Muscle layer of duodenum (tissue), 2 donors: ENCODE data around the gene EXTL2.

ENCODE experiments used
- H3K27ac ChIP-seq: one replicate; pipeline ENCODE4 v1.7.0; 2013; ENCODE audit warnings: mild to moderate bottlenecking, low read length
- H3K27me3 ChIP-seq: one replicate; pipeline ENCODE4 v1.7.0; 2013; ENCODE audit warnings: low read depth, mild to moderate bottlenecking, control low read depth, low read length
- H3K36me3 ChIP-seq, 2 donors: one replicate each; pipeline ENCODE4 v1.7.0; 2013; ENCODE audit warnings: low read length in 2 of 2, control low read depth in 1 of 2, mild to moderate bottlenecking in 1 of 2; ENCODE audit not compliant: insufficient read depth in 2 of 2, control insufficient read depth in 1 of 2
- H3K4me1 ChIP-seq, 2 donors: one replicate each; pipeline ENCODE4 v1.7.0; 2013; ENCODE audit warnings: low read length in 2 of 2, mild to moderate bottlenecking in 2 of 2, control low read depth in 1 of 2, moderate library complexity in 1 of 2; ENCODE audit not compliant: insufficient read depth in 2 of 2, control insufficient read depth in 1 of 2
- H3K4me3 ChIP-seq, 2 donors: one replicate each; pipeline ENCODE4 v1.7.0; 2013; ENCODE audit warnings: low read length in 2 of 2, low read depth in 1 of 2, mild to moderate bottlenecking in 1 of 2
- H3K9me3 ChIP-seq, 2 donors: one replicate each; pipeline ENCODE4 v1.7.0; 2013; ENCODE audit warnings: low read length in 2 of 2, control low read depth in 1 of 2, mild to moderate bottlenecking in 1 of 2; ENCODE audit not compliant: control insufficient read depth in 1 of 2
- donor health status: healthy.

EXTL2 gene

DNA sequence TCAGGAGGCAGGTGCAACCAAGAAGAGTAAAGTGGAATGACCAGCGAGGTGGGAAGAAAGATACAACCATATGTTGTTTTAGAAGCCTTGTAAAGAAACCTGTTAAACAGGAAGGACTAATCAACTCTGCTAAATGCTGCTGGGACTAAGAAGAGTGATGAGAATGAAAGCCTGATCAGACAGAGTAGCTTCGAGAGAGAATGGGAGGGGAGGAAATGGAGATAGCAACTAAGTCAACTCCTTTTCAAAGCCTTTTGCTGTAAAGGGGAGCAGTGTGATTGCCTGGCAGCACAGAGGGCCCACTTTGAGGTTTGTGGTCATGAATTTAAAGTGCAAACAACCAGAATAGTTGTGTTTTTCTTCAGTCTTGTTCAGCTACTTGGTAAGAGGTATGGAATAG is 32.6 kb upstream of the EXTL2 start:
- H3K36me3 ChIP-seq, result peaks cover 0 to 16% of the 10 kb centered on the region in 2 donors
- H3K27ac ChIP-seq, result no peak overlapping the region

DNA sequence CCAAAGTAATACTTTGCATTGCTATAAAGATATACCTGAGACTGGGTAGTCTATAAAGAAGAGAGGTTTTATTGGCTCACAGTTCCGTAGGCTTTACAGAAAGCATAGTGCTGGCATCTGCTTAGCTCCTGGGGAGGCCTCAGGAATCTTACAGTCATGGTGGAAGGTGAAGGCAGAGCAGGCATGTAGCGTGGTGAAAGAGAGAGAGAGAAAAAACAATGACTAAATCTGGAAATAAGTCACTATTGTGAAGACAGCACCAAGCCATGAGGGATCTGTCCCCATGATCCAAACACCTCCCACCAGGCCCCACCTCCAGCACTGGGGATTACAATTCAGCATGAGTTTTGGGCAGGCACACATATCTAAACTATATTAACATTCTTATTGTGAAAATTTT is 31.6 kb upstream of the EXTL2 start:
- no peaks in the 10 kb centered on the region for H3K9me3 ChIP-seq
- no peak overlapping the region for H3K27ac ChIP-seq
- peaks cover 0 to 17% of the 10 kb centered on the region in 2 donors for H3K36me3 ChIP-seq
- no peaks in the 10 kb centered on the region for H3K4me1 ChIP-seq
- no peaks in the 10 kb centered on the region for H3K27me3 ChIP-seq
- H3K4me3 ChIP-seq, result no peak overlapping the region

More for the DNA sequence above, 32.6 kb upstream of the EXTL2 start:
- Histone ChIP-seq H3K4me3 (no peak overlapping the region), H3K4me1 (no peaks in the 10 kb centered on the region), H3K9me3 (no peaks in the 10 kb centered on the region), H3K27me3 (no peaks in the 10 kb centered on the region)

DNA sequence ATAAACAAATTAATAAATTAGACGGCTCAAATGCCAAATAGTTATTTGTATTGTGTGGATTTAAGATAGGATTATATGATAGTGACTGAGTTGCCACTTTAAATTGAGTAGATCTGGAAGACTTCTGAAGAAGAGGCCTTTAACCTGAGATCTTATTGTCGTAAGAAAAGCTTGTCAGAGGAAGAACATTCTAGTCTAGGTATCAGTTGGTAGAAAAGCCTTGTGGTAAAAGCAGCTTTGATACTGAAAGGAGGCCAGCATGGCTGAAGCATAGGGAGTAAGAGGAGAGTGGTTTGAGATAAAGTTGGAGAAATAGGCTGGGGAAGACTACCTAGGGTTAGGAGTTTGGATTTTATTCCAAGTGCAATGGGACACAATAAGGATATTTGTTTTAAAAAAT is 30.3 kb upstream of the EXTL2 start:
- no peaks in the 10 kb centered on the region for H3K9me3 ChIP-seq
- H3K36me3 ChIP-seq, result peaks cover 0 to 17% of the 10 kb centered on the region in 2 donors
- H3K4me1 ChIP-seq, result no peaks in the 10 kb centered on the region
- no peaks in the 10 kb centered on the region for H3K27me3 ChIP-seq
- H3K4me3 ChIP-seq, result no peak overlapping the region
- H3K27ac ChIP-seq, result no peak overlapping the region

DNA sequence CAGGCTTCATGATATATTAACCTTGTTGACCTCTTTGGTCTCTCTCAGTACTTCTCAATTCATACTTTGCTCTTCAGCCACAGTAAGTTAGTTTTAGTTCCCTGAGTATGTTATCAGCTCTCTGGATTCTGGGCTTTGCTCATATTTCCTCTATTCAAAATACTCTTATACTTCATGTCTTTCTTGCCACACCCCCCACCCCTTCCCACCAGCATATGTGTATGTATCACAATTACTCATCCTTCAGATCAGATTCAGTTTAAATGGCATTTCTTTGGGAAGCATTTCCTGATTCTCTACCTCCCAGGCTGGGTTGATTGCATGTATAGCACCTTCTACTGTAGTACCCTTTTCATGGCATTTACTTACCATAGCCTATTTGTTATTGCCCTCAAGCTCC is 29.6 kb upstream of the EXTL2 start:
- H3K4me3 ChIP-seq, result no peak overlapping the region
- no peak overlapping the region for H3K27ac ChIP-seq
- no peaks in the 10 kb centered on the region for H3K9me3 ChIP-seq
- no peaks in the 10 kb centered on the region for H3K27me3 ChIP-seq
- H3K4me1 ChIP-seq, result no peaks in the 10 kb centered on the region
- H3K36me3 ChIP-seq, result peaks cover 0 to 18% of the 10 kb centered on the region in 2 donors

DNA sequence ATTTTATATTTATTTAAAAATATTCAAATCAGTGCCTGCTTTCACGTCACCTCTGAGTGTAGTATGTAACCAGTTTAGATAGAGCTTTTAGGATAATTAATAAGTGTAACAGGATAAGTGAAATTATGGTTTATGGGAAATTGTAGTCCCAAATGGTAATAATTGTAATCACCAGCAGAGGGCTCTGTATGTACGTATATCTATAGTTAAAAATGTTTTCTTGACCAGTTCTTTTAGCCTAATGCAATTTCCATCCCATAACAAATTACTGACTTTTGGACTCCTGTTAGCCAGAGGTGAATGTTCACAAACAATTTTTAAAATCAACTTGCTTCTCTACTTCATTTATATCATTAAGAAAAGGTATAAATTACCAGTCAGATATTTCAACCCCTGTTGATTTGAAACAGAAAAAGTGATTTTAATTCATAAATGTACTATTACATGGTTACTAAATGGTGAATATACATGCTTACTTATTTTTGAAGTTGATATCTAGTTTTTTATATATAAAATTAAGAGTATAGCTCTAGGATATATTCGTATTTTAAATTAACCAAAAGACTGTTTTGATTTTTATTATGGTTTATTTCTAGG is 26.6 kb upstream of the EXTL2 start:
- H3K4me1 ChIP-seq, result no peaks in the 10 kb centered on the region
- no peaks in the 10 kb centered on the region for H3K9me3 ChIP-seq
- no peak overlapping the region for H3K4me3 ChIP-seq
- peaks cover 7 to 19% of the 10 kb centered on the region in 2 donors for H3K36me3 ChIP-seq
- H3K27ac ChIP-seq, result no peak overlapping the region
- H3K27me3 ChIP-seq, result no peaks in the 10 kb centered on the region

DNA sequence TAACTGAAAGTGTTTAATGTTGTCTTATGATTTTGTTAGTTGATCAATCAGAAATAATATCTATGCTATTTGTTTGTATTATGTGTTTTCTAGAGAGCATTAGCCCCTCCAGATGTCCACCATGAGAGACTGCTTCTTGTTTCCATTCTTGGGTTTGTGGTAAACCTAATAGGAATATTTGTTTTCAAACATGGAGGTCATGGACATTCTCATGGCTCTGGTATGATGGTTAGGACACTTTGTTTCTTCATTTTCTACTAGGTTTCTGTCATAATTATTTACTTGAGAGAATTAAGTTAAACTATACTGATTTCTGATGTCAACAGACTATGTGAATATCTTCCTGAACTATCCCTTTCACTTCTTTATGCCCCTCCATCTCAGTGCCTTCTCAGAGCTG is 17.4 kb upstream of the EXTL2 start:
- no peak overlapping the region for H3K4me3 ChIP-seq
- no peak overlapping the region for H3K27ac ChIP-seq
- H3K4me1 ChIP-seq, result no peaks in the 10 kb centered on the region
- H3K27me3 ChIP-seq, result no peaks in the 10 kb centered on the region
- peaks cover 30 to 38% of the 10 kb centered on the region in 2 donors for H3K36me3 ChIP-seq
- H3K9me3 ChIP-seq, result no peaks in the 10 kb centered on the region

DNA sequence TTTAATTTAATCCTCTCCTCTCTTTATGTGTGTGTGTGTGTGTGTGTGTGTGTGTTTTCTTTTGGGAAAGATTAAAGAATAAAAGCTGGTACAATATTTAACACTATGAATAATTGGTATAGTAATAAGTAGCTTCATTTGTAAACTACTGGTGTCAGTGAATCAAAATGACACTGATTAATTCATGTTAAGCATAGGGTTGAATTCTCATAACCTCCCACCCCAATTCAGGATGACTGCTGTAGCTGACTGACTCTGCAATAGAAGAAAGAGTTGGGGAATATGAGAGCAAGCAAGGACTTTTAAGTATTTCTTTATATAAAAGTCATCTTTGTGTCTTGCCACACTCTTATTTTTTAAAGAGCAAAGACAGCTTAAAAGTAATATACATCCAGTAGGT is 14.4 kb upstream of the EXTL2 start:
- no peak overlapping the region for H3K4me3 ChIP-seq
- H3K27ac ChIP-seq, result no peak overlapping the region
- H3K9me3 ChIP-seq, result no peaks in the 10 kb centered on the region
- H3K36me3 ChIP-seq, result peaks cover 35 to 41% of the 10 kb centered on the region in 2 donors
- H3K27me3 ChIP-seq, result no peaks in the 10 kb centered on the region
- H3K4me1 ChIP-seq, result no peaks in the 10 kb centered on the region

DNA sequence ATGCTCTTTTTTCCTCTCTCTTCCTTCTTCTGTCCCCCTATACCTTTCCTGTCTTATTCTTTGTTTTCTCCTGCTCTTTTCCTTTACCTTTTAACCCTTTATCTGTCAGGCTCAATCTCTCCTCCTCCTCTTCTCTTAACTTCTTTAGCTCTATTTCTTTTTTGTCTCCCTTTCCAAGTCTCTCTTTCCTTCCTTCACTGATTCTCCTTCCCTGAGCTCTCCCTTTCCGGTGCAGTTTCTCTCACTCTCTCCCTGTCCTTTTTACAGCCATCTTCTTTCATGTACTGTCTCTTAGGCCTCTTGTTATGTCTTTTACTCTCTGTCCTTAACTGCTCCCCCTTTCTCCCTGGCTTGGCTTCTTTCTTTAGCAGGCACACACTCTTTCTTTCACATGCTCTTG is 13.2 kb upstream of the EXTL2 start:
- Histone ChIP-seq H3K36me3 (peaks cover 33 to 37% of the 10 kb centered on the region in 2 donors), H3K9me3 (no peaks in the 10 kb centered on the region), H3K27ac (no peak overlapping the region), H3K4me3 (no peak overlapping the region), H3K4me1 (no peaks in the 10 kb centered on the region), H3K27me3 (no peaks in the 10 kb centered on the region)

DNA sequence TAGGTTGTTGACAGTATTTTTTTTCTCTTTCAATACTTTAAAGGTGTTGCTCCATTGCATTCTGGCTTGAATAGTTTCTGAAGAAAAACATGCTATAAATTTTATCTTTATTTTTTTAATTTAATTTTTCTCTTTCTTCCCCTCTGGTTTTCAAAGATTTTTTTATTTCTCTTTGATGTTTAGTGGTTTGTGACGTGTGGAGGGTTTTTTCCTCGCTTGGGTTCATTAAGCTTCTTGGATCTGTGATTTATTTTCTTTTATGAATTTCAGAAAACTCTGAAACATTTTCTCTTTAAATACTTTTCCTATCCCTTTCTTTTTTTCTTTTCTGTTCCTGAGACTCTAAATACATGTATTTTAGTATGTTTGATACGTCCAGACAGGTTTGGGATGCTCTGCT is 10.5 kb upstream of the EXTL2 start:
- Histone ChIP-seq H3K36me3 (peaks cover 31 to 38% of the 10 kb centered on the region in 2 donors), H3K27me3 (no peaks in the 10 kb centered on the region), H3K9me3 (no peaks in the 10 kb centered on the region), H3K4me3 (no peak overlapping the region), H3K27ac (no peak overlapping the region), H3K4me1 (no peaks in the 10 kb centered on the region)

DNA sequence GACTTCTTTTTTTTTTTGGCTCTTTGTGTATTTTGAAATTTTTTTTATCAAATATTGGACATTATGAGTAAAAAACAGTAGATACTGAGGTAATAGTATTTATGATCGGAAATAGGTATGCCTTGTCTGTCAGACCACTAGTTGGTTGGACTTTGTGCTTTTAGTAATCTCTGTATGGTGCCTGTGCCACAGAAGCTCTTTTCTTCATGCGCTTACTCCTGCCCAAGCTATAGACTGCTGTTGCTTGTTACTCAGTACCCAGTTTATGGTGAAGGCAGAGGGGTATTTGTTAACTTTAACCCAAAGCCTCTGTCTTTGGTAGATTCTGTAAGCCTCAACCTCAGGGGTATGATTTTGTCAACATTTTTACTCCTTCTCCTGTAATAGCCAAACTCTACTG is 9.9 kb upstream of the EXTL2 start:
- no peaks in the 10 kb centered on the region for H3K4me1 ChIP-seq
- no peaks in the 10 kb centered on the region for H3K27me3 ChIP-seq
- no peak overlapping the region for H3K4me3 ChIP-seq
- no peaks in the 10 kb centered on the region for H3K9me3 ChIP-seq
- H3K27ac ChIP-seq, result no peak overlapping the region
- peaks cover 27 to 43% of the 10 kb centered on the region in 2 donors for H3K36me3 ChIP-seq

DNA sequence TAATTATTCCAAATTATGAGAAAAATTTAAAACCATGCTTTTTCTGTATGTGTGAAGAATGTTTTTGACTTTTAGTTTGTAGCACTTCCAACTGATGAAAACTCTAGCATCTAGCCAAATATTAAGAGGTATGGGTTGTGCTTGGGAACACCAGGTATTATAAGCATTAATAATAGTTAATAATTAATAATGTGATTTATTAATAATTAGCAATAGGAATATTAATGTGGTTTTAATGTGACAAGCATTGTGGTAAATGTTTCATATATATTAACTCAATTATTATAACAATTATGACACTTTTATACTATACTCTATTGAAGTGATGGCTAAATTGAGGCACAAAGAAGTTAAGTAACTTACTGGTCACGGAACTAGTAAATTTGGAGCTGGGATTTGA is 9.1 kb upstream of the EXTL2 start:
- Histone ChIP-seq H3K4me3 (no peak overlapping the region), H3K27me3 (no peaks in the 10 kb centered on the region), H3K27ac (no peak overlapping the region), H3K36me3 (peaks cover 26 to 39% of the 10 kb centered on the region in 2 donors), H3K9me3 (no peaks in the 10 kb centered on the region), H3K4me1 (no peaks in the 10 kb centered on the region)

DNA sequence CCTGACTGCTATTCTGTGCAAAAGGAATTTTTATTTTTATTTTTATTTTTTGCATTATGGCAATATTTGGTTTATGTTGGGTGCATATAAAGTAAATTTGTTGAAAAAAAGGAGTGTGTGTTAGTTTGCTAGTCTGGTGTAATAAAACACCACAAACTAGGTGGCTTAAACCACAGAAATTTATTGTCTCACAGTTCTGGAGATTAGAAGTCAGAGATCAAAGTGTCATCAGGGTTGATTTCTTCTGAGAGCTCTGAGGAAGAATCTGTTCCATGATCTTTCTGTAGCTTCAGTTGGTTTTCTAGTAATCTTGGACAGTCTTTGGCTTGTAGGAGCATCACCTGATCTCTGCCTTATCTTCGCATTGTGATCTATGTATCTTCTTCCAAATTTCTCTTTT is 7.7 kb upstream of the EXTL2 start:
- no peak overlapping the region for H3K4me3 ChIP-seq
- H3K36me3 ChIP-seq, result peaks cover 18 to 29% of the 10 kb centered on the region in 2 donors
- H3K4me1 ChIP-seq, result peaks cover 3 to 7% of the 10 kb centered on the region in 2 donors
- no peaks in the 10 kb centered on the region for H3K27me3 ChIP-seq
- H3K9me3 ChIP-seq, result no peaks in the 10 kb centered on the region
- no peak overlapping the region for H3K27ac ChIP-seq
